PC-3 (cell line): Measurements from ENCODE around the gene SETBP1.

Source experiments
- EZH2 ChIP-seq: fragments of 300-600 bp; sonication (generic); IDR thresholded peaks from one replicate; pipeline ENCODE4 v1.6.1; 2017; ENCODE audit warnings: antibody characterized with exemption, mild to moderate bottlenecking, low read length; ENCODE audit not compliant: unreplicated experiment
- TF ChIP-seq, protein P1 (sequence below): fragments of 300-600 bp; sonication (generic); conservative IDR thresholded peaks from 2 replicates; pipeline ENCODE4 v1.5.1; 2017; ENCODE audit warnings: antibody characterized with exemption, low read depth, mild to moderate bottlenecking, low read length

DNA sequence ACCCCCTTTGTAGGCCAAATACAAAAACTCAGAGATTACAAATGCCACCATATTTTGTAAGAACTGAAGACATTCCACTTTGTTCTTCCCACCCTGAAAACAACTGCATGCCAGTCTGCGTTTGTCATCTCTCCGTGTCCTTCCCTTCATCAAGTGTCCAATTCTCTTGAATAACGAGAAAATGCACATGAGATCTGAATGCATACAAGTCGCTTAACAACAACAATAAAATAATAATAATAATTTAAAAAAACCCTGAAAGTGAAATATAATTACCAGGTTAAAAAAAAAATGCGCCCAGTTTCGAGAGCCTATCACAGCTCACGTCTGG, 2.0 kb upstream of the SETBP1 start:
- TF ChIP-seq, protein P1, sequence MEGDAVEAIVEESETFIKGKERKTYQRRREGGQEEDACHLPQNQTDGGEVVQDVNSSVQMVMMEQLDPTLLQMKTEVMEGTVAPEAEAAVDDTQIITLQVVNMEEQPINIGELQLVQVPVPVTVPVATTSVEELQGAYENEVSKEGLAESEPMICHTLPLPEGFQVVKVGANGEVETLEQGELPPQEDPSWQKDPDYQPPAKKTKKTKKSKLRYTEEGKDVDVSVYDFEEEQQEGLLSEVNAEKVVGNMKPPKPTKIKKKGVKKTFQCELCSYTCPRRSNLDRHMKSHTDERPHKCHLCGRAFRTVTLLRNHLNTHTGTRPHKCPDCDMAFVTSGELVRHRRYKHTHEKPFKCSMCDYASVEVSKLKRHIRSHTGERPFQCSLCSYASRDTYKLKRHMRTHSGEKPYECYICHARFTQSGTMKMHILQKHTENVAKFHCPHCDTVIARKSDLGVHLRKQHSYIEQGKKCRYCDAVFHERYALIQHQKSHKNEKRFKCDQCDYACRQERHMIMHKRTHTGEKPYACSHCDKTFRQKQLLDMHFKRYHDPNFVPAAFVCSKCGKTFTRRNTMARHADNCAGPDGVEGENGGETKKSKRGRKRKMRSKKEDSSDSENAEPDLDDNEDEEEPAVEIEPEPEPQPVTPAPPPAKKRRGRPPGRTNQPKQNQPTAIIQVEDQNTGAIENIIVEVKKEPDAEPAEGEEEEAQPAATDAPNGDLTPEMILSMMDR: no peak
- TF ChIP-seq EZH2: no peak
